Heart right ventricle (tissue), 16 donors: ENCODE data around the gene ANKS1B. TPM values are rescaled to one million over a fixed set of nuclear protein-coding genes. Genes with fewer than 3 reads are reported as not detected.
"Not testable (repeated sequence)": the region's sequence is repeated elsewhere in the genome, so short reads cannot be mapped to it uniquely, and the experiment has no call there.

Source experiments
- ATAC-seq, 8 donors: fragments of 200-7000 bp; cut with Tn5 transposase; one replicate each; pipeline ENCODE4 v1.9.1; 2020; ENCODE audit warnings: mild to moderate bottlenecking in 8 of 8, moderate library complexity in 8 of 8, moderate number of reproducible peaks in 1 of 8
- DNase-seq, 2 donors: peaks; one replicate each; pipeline ENCODE4 v3.0.0-alpha.2; 2020
- H3K27ac ChIP-seq, 10 donors: fragments of 200-600 bp; sonication (generic) in 2 of 10; one replicate each; pipeline versions ENCODE4 v1.5.0 to v1.8.0; 2020 to 2022; ENCODE audit warnings: mild to moderate bottlenecking in 3 of 10
- H3K27me3 ChIP-seq, 7 donors: fragments of 200-600 bp; one replicate each; pipeline ENCODE4 v1.8.0; 2021 to 2022; ENCODE audit warnings: mild to moderate bottlenecking in 2 of 7
- H3K36me3 ChIP-seq, 9 donors: fragments of 200-600 bp; sonication (generic) in 1 of 9; one replicate each; pipeline versions ENCODE4 v1.5.0 to v1.8.0; 2020 to 2022; ENCODE audit warnings: mild to moderate bottlenecking in 2 of 9
- H3K4me1 ChIP-seq, 9 donors: fragments of 200-600 bp; sonication (generic) in 1 of 9; one replicate each; pipeline versions ENCODE4 v1.5.0 to v1.8.0; 2020 to 2022; ENCODE audit warnings: mild to moderate bottlenecking in 4 of 9
- H3K4me3 ChIP-seq, 10 donors: fragments of 200-600 bp; sonication (generic) in 2 of 10; one replicate each; pipeline versions ENCODE4 v1.5.0 to v1.8.0; 2020 to 2022; ENCODE audit warnings: mild to moderate bottlenecking in 7 of 10, moderate library complexity in 2 of 10
- H3K9me3 ChIP-seq, 11 donors: fragments of 200-600 bp in 10 of 11; sonication (generic) in 2 of 11; one replicate each; pipeline versions ENCODE4 v1.5.0 to v1.8.0; 2013 to 2022; ENCODE audit warnings: mild to moderate bottlenecking in 2 of 11, control low read depth in 1 of 11, moderate library complexity in 1 of 11
- WGBS, 2 donors: extraction: QIAGEN DNeasy Blood & Tissue Kit; methylation state at CpG; one replicate each; pipeline ENCODE4 v1.1.7; 2013; ENCODE audit warnings: inconsistent platforms in 1 of 2; 5-methylcytosine and 5-hydroxymethylcytosine counted together
- intact Hi-C, 10 donors: fragments of 100-400 bp; cut with DNase I; formaldehyde crosslinking; loops; one replicate each; pipeline versions ENCODE4 v1.11.1 to v1.14.2; 2022
- polyA plus RNA-seq, 2 donors: library from polyadenylated mRNA; stranded (reverse); fragments of 200-250 nt; gene quantifications; one replicate each; pipeline ENCODE4 v1.2.3, GENCODE V29; 2013
- total RNA-seq, 10 donors: library from RNA; stranded (reverse); fragmentation: NEBNext Ultra II Directional in 3 of 10; extraction: Animal tissue kit (Norgen Biotek cat#: 25700) in 3 of 10; gene quantifications; one replicate each; pipeline versions ENCODE4 v1.2.1 to v1.2.4, GENCODE V29; 2021 to 2023
- TF ChIP-seq, protein P1 (sequence below), 9 donors: fragments of 200-600 bp; sonication (generic) in 2 of 9; IDR thresholded peaks; one replicate each; pipeline versions ENCODE4 v1.5.0 to v1.8.0; 2021 to 2022; ENCODE audit warnings: antibody characterized with exemption in 9 of 9, mild to moderate bottlenecking in 5 of 9, moderate library complexity in 1 of 9
- donor health status: Arrhythmogenic right ventricular cardiomyopathy.
- donor health status: ischemic (EF 13 %, LVEDD 7.1; RV severe dilation, severe dysfunction).
- donor health status: healthy with polysubstance abuse.
- donor health status: DM: no; HTN: yes; CAD: no.
- donor health status: DM: no; HTN: no; CAD: no.
- donor health status: ischemic (EF 25% LVEDD 6.9; RV normal size, moderate dysfunction).
- donor health status: ischemic (EF 25% LVEDD 5.7; RV mildly dilated, moderate dysfunction).
- donor health status: healthy.
- donor health status: DM: yes; HTN: yes; CAD: no.
- donor health status: Ischemic cardiomyopathy.
- donor health status: ischemic (EF 35%, LVEDD 5.7; RV mildly dilated, moderate dysfunction).
- donor health status: nonischemic (EF 11% LVEDD 7.7; RV severe dilation, severe dysfunction).
- donor health status: DM: yes; HTN: yes; CAD: no.
- donor health status: PGD.
- donor health status: ischemic (EF 29% LVEDD 5.4; RV normal size, mild dysfunction).
- donor health status: nonischemic (EF 23%, LVEDD 6.1; RV moderate dilation, normal function).

Gene ANKS1B
- total and polyA plus RNA-seq, 12 donors: 0.58 to 4.8 (median 1.8) TPM

DNA sequence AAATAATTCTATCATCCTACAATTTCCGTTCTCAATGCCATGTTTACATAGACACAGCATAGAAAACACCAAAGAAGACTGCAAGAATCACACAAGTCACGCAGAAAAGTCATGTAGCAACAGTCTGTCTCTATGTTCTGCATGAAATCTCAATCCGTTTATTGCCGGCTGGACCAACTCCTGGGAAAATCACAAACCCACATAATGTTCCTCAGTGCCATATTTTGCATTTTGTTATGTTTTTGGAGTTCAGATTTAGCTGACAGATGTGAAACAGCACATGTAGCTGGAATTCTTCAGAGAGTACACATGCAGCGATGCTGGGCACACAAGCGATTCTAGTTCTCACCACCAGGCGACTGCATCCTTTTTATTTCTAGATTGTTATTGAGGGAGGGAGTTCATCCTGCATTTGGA is 1146.5 kb downstream of the ANKS1B start:
- intact Hi-C loops: no loop called here
- TF ChIP-seq, protein P1, sequence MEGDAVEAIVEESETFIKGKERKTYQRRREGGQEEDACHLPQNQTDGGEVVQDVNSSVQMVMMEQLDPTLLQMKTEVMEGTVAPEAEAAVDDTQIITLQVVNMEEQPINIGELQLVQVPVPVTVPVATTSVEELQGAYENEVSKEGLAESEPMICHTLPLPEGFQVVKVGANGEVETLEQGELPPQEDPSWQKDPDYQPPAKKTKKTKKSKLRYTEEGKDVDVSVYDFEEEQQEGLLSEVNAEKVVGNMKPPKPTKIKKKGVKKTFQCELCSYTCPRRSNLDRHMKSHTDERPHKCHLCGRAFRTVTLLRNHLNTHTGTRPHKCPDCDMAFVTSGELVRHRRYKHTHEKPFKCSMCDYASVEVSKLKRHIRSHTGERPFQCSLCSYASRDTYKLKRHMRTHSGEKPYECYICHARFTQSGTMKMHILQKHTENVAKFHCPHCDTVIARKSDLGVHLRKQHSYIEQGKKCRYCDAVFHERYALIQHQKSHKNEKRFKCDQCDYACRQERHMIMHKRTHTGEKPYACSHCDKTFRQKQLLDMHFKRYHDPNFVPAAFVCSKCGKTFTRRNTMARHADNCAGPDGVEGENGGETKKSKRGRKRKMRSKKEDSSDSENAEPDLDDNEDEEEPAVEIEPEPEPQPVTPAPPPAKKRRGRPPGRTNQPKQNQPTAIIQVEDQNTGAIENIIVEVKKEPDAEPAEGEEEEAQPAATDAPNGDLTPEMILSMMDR (IDR thresholded peaks at IDR 0.05): peak in 3 of 9 donors; percentile 15 to 19 (median 18)
- no peak for ATAC-seq
- no peaks in the 10 kb centered on the region for H3K9me3 ChIP-seq
- no peak overlapping the region for H3K4me3 ChIP-seq
- no peaks in the 10 kb centered on the region for H3K4me1 ChIP-seq
- H3K27me3 ChIP-seq: peaks cover 0 to 23% (median 8%) of the 10 kb centered on the region in 7 donors
- WGBS, 2 donors: 46 to 50% methylated on average over 7 of the region's 7 CpGs
- H3K27ac ChIP-seq: no peak overlapping the region
- DNase-seq: no peak
- H3K36me3 ChIP-seq: no peaks in the 10 kb centered on the region

DNA sequence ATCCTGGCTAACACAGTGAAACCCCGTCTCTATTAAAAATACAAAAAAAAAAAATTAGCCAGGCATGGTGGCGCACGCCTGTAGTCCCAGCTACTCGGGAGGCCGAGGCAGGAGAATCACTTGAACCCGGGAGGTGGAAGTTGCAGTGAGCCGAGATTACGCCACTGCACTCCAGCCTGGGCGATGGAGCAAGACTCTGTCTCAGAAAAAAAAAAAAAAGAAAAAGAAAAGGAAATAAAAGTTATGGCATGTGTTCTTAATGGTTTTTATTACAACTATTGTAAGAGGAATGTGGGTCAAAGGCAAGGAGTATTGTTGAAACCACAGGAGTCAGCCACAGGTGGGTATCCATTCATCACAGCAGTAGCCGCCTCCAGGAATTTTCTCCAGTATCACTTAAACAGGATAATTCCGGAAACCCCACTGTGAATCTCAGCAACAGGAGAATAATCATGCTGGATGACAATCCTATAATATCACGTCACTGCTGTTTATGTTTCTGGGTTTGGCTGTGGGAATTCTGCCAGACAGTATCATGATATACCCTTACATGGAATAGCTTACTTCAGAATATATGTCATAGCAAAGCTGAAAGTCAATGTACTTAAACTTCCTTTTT is 1147.5 kb downstream of the ANKS1B start:
- ATAC-seq, H3K4me1 ChIP-seq, intact Hi-C loops, H3K27ac ChIP-seq, DNase-seq, H3K36me3 ChIP-seq, H3K9me3 ChIP-seq, H3K4me3 ChIP-seq: not testable (repeated sequence)
- WGBS, 2 donors: 85 to 88% methylated on average over 11 to 12 of the region's 12 CpGs
- H3K27me3 ChIP-seq: peaks cover 0 to 17% (median 6%) of the 10 kb centered on the region in 7 donors

DNA sequence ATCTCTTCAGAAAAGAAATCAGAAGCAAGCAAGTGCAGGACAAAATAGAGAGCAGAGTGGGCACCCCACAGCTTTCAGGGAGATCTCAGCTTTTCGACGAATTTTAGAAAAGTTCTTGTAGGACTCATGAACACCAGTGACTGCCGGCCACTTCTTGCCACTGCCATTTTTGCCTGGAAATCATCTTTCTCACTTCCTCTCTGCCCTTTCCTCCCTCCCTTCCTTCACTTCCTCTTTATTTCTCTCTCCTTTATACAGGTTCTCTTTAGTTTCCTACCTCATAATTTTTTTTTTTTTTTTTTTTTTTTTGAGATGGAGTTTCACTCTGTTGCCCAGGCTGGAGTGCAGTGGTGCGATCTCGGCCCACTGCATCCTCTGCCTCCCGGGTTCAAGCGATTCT is 1154.1 kb downstream of the ANKS1B start:
- H3K36me3 ChIP-seq: no peaks in the 10 kb centered on the region
- H3K27me3 ChIP-seq: peaks cover 0 to 13% (median 0%) of the 10 kb centered on the region in 7 donors
- WGBS, 2 donors: 73 to 75% methylated on average over 7 of the region's 7 CpGs
- no peaks in the 10 kb centered on the region for H3K9me3 ChIP-seq
- ATAC-seq (no peak), DNase-seq (no peak)
- intact Hi-C loops: no loop called here
- no peak overlapping the region for H3K27ac ChIP-seq
- TF ChIP-seq, protein P1 (IDR thresholded peaks at IDR 0.05): no peak
- H3K4me3 ChIP-seq: no peak overlapping the region
- no peaks in the 10 kb centered on the region for H3K4me1 ChIP-seq

DNA sequence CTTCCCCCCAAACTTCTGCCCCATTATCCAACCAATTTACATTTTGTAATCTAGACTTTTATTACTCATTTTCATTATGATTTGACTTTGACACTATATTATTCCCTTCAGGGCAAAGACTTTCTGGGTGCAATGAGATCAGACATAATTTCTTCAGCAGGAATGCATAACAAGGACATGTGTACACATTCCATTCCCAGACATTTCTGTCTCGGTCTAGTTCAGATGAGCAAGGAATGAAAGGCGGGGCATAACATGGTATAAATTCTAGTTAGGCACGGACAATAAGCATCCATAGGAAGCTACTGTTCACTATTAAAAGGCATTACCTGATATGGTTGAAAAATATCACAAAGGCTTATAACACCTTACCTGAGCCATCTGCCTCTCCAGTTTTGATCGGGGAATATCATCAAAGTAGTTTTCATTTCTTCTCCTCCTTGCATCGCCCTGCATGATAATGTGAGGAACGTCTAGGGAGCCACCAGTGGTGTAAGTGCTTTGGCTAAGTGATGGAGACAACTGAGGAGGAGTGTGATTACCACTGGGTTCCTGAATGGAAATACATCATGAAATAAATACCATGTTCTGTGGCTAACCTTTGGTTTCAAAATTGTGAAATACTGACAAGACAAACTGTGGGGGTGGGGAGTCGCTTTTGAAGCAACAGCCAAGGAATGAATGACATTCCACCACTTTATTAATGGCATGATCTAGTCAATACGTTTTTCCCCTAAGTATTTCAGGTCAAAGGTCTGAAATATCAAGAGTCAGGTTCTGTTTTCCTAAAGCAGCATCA is 1155.7 kb downstream of the ANKS1B start:
- H3K27ac ChIP-seq: no peak overlapping the region
- no peaks in the 10 kb centered on the region for H3K9me3 ChIP-seq
- intact Hi-C loops: no loop called here
- peaks cover 0 to 7% (median 0%) of the 10 kb centered on the region in 7 donors for H3K27me3 ChIP-seq
- no peak overlapping the region for H3K4me3 ChIP-seq
- ATAC-seq (no peak), DNase-seq (no peak)
- TF ChIP-seq, protein P1 (IDR thresholded peaks at IDR 0.05): no peak
- no peaks in the 10 kb centered on the region for H3K36me3 ChIP-seq
- no peaks in the 10 kb centered on the region for H3K4me1 ChIP-seq
- 82 to 87% methylated on average over 8 of the region's 8 CpGs for WGBS, 2 donors
